Measurements from ENCODE around the gene PDCD2L.

PDCD2L gene, protein sequence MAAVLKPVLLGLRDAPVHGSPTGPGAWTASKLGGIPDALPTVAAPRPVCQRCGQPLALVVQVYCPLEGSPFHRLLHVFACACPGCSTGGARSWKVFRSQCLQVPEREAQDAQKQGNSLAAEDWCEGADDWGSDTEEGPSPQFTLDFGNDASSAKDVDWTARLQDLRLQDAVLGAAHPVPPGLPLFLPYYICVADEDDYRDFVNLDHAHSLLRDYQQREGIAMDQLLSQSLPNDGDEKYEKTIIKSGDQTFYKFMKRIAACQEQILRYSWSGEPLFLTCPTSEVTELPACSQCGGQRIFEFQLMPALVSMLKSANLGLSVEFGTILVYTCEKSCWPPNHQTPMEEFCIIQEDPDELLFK

DNA sequence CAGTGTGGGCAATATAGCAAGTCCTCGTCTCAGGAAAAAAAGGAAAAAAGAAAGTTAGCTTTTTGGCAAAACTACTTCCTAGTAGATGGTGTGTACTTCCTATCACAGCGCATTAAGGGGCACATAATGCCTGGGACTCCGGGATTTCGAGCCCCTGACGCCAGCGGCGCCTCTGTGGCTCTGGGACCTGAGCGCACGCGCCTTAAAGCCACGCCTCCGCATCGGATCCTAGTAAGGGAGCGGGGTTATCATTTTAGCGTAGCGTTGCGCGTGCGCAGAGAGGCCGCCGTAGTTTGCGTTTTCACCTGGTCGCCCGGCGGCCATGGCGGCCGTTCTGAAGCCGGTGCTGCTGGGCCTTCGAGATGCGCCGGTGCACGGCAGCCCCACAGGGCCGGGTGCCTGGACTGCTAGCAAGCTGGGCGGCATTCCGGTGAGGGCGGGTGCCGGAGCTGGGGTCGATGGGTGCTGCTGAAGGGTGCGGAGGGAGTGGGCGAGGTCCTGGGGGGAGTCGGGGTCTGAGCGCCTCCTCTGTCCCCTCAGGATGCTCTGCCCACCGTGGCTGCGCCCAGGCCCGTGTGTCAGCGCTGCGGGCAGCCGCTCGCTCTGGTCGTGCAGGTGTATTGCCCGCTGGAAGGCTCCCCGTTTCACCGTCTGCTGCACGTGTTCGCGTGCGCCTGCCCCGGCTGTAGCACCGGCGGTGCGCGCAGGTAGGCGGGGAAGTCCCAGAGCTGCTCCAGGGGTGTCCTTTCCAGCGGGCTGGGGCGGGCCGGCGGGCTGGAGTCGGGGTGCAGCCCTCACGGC is at the start of gene PDCD2L:
Gene PDCD2L (plus strand): TSS at position 291 of the 801 bp plus-strand sequence. CDS start 32 bp downstream, at position 323.
- H3K27ac Mint-ChIP-seq, result no peak within 1 kb of the TSS
- TF ChIP-seq CTCF (IDR thresholded peaks at IDR 0.05), result no peak
- DNase-seq, result peak; percentile 96
- peaks cover 41% of the 10 kb centered on the region for H3K36me3 Mint-ChIP-seq (ENCODE audit: low read depth)
- H3K4me1 Mint-ChIP-seq, result peaks cover 5% of the 10 kb centered on the region
- peak within 1 kb of the TSS; percentile 88 for H3K4me3 Mint-ChIP-seq
- H3K27me3 Mint-ChIP-seq (ENCODE audit: low read depth, poor library complexity), result no peaks in the 10 kb centered on the region
- no peaks in the 10 kb centered on the region for H3K9me3 Mint-ChIP-seq

- TF ChIP-seq CTCF (IDR thresholded peaks at IDR 0.05), result no peak
- Mint-ChIP-seq H3K4me3 (no peak overlapping the region), H3K4me1 (peaks cover 28% of the 10 kb centered on the region), H3K9me3 (no peaks in the 10 kb centered on the region), H3K36me3 (ENCODE audit: low read depth) (peaks cover 25% of the 10 kb centered on the region), H3K27me3 (ENCODE audit: low read depth, poor library complexity) (no peaks in the 10 kb centered on the region), H3K27ac (no peak overlapping the region)
- DNase-seq, result no peak
These were observed 49.0 kb upstream of the PDCD2L start for GRCh38 chr19:34355201-34355600.

GRCh38 chr19:34356875-34357274 is 47.3 kb upstream of the PDCD2L start:
- H3K4me3 Mint-ChIP-seq, result no peak overlapping the region
- peaks cover 7% of the 10 kb centered on the region for H3K27me3 Mint-ChIP-seq (ENCODE audit: low read depth, poor library complexity)
- H3K9me3 Mint-ChIP-seq, result no peaks in the 10 kb centered on the region
- TF ChIP-seq CTCF (IDR thresholded peaks at IDR 0.05), result no peak
- peaks cover 32% of the 10 kb centered on the region for H3K4me1 Mint-ChIP-seq
- H3K27ac Mint-ChIP-seq, result no peak overlapping the region
- H3K36me3 Mint-ChIP-seq (ENCODE audit: low read depth), result peaks cover 21% of the 10 kb centered on the region
- no peak for DNase-seq

GRCh38 chr19:34357431-34357830 is 46.8 kb upstream of the PDCD2L start:
- peaks cover 7% of the 10 kb centered on the region for H3K27me3 Mint-ChIP-seq (ENCODE audit: low read depth, poor library complexity)
- H3K36me3 Mint-ChIP-seq (ENCODE audit: low read depth), result peaks cover 21% of the 10 kb centered on the region
- H3K9me3 Mint-ChIP-seq, result no peaks in the 10 kb centered on the region
- no peak for TF ChIP-seq CTCF (IDR thresholded peaks at IDR 0.05)
- DNase-seq, result no peak
- peak overlapping the region; percentile 37 for H3K27ac Mint-ChIP-seq
- no peak overlapping the region for H3K4me3 Mint-ChIP-seq
- H3K4me1 Mint-ChIP-seq, result peaks cover 37% of the 10 kb centered on the region

- Mint-ChIP-seq H3K4me1 (peaks cover 48% of the 10 kb centered on the region), H3K9me3 (no peaks in the 10 kb centered on the region), H3K27ac (peak overlapping the region; percentile 97), H3K4me3 (peak overlapping the region; percentile 80), H3K36me3 (ENCODE audit: low read depth) (peaks cover 16% of the 10 kb centered on the region), H3K27me3 (ENCODE audit: low read depth, poor library complexity) (peaks cover 7% of the 10 kb centered on the region)
- TF ChIP-seq CTCF (IDR thresholded peaks at IDR 0.05), result peak; percentile 28
- DNase-seq, result peak; percentile 94
These were observed 44.9 kb upstream of the PDCD2L start for GRCh38 chr19:34359140-34359953.
